Naive thymus-derived CD4-positive, alpha-beta T cell (primary cell): Measurements from ENCODE around the gene MIOX. TPM values are rescaled to one million over a fixed set of nuclear protein-coding genes. Genes with fewer than 3 reads are reported as not detected.

Experiments
- ATAC-seq: fragments of 150-1000 bp; cut with Tn5 transposase; 2 replicates; pipeline ENCODE4 v1.10.0; 2021; ENCODE audit warnings: mild to moderate bottlenecking, moderate library complexity
- CTCF ChIA-PET: fragments of 350-600 bp; sonication (Branson Sonifier 250); formaldehyde crosslinking; loops from one replicate; lab custom pipeline; 2021; ENCODE audit warnings: antibody characterized with exemption; lab: Charles Lee
- POLR2A ChIA-PET: fragments of 350-600 bp; sonication (Branson Sonifier 250); formaldehyde crosslinking; loops from one replicate; lab custom pipeline; 2021; ENCODE audit warnings: antibody characterized with exemption, inconsistent platforms; lab: Charles Lee
- DNase-seq, 9 donors: peaks; one replicate each; pipeline versions ENCODE4 v3.0.0 to v3.0.0-alpha.2; 2020 to 2022; ENCODE audit warnings: mixed read lengths in 1 of 9
- H3K27ac ChIP-seq: one replicate; pipeline ENCODE4 v1.7.0; 2013; ENCODE audit warnings: mild to moderate bottlenecking, low read depth, low read length, moderate library complexity
- H3K27me3 ChIP-seq, 2 donors: one replicate each; pipeline ENCODE4 v1.7.0; 2013; ENCODE audit warnings: low read length in 2 of 2, mild to moderate bottlenecking in 2 of 2, moderate library complexity in 2 of 2; ENCODE audit not compliant: control insufficient read depth in 2 of 2, insufficient read depth in 2 of 2
- H3K36me3 ChIP-seq, 3 experiments: 1 replicate in 2 of 3; 2 replicates in 1 of 3; pipeline ENCODE4 v1.7.0; 2013; ENCODE audit warnings: low read length in 3 of 3, mild to moderate bottlenecking in 3 of 3, moderate library complexity in 1 of 3; ENCODE audit not compliant: insufficient read depth in 3 of 3, control insufficient read depth in 2 of 3
- H3K4me1 ChIP-seq, 2 donors: one replicate each; pipeline ENCODE4 v1.7.0; 2013; ENCODE audit warnings: low read length in 2 of 2, mild to moderate bottlenecking in 2 of 2, moderate library complexity in 1 of 2; ENCODE audit not compliant: control insufficient read depth in 2 of 2, insufficient read depth in 2 of 2
- H3K4me3 ChIP-seq: 2 replicates; pipeline ENCODE4 v1.7.0; 2013; ENCODE audit warnings: mild to moderate bottlenecking, low read length
- H3K9me3 ChIP-seq, 3 experiments: 1 replicate in 2 of 3; 2 replicates in 1 of 3; pipeline ENCODE4 v1.7.0; 2013; ENCODE audit warnings: low read length in 3 of 3; ENCODE audit not compliant: control insufficient read depth in 2 of 3
- H3K27ac Mint-ChIP-seq, 9 donors: one replicate each; pipeline ENCODE4 v1.8.0; 2020 to 2022; ENCODE audit warnings: mixed read lengths in 9 of 9, mild to moderate bottlenecking in 8 of 9, moderate library complexity in 5 of 9, inconsistent platforms in 2 of 9
- H3K27me3 Mint-ChIP-seq, 5 donors: one replicate each; pipeline ENCODE4 v1.8.0; 2021 to 2022; ENCODE audit warnings: mixed read lengths in 5 of 5, mild to moderate bottlenecking in 1 of 5
- H3K36me3 Mint-ChIP-seq, 5 donors: one replicate each; pipeline ENCODE4 v1.8.0; 2020 to 2022; ENCODE audit warnings: mixed read lengths in 5 of 5, mild to moderate bottlenecking in 3 of 5, inconsistent platforms in 1 of 5
- H3K4me1 Mint-ChIP-seq, 7 donors: one replicate each; pipeline ENCODE4 v1.8.0; 2020 to 2022; ENCODE audit warnings: mixed read lengths in 7 of 7, mild to moderate bottlenecking in 3 of 7, inconsistent platforms in 1 of 7
- H3K4me3 Mint-ChIP-seq, 10 donors: one replicate each; pipeline ENCODE4 v1.8.0; 2020 to 2022; ENCODE audit warnings: mild to moderate bottlenecking in 10 of 10, mixed read lengths in 10 of 10, moderate library complexity in 6 of 10, inconsistent platforms in 2 of 10
- H3K9me3 Mint-ChIP-seq, 11 donors: one replicate each; pipeline ENCODE4 v1.8.0; 2020 to 2022; ENCODE audit warnings: mixed read lengths in 11 of 11, mild to moderate bottlenecking in 4 of 11, inconsistent platforms in 1 of 11, moderate library complexity in 1 of 11
- intact Hi-C, 2 donors: fragments of 100-400 bp; cut with micrococcal nuclease; formaldehyde crosslinking; loops; one replicate each; pipeline ENCODE4 v1.15.1; 2023
- polyA plus RNA-seq, 2 donors: library from polyadenylated mRNA; unstranded; fragments of 300-500 nt; fragmentation: Illumina TruSeq; gene quantifications; one replicate each; pipeline ENCODE4 v1.2.3, GENCODE V29; 2021
- total RNA-seq, 6 experiments: library from RNA in 5 of 6; stranded (reverse) in 5 of 6; gene quantifications; 1 replicate in 5 of 6; 2 replicates in 1 of 6; pipeline ENCODE4 v1.2.3 and lab custom pipeline; 2021 to 2026

Gene MIOX
- total and polyA plus RNA-seq, 7 experiments from 2014 or later: 0.22 TPM; not detected in 6

DNA sequence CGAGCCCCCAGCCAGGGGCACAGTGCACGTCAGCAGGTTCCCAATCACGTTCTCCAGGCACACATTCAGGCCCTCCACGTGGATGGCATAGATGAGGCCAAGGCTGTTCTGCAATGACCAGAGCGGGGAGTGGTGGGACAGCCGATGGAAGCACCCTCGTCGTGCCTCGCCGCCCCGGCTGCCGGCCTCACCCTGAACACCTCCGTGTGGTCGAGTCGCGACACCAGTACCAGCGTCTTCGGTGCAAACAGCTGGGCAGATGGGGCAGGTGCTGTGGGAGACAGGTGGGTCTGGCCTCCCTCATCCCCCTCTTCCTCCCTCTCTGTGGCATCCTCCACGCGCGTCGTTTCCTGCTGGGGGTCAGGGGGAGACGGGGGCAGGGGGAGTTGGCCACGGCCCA, 19.3 kb upstream of the MIOX start:
- ATAC-seq (no peak), DNase-seq (no peak)
- H3K9me3 Mint-ChIP-seq: no peaks in the 10 kb centered on the region
- no peak overlapping the region for H3K27ac ChIP-seq
- H3K4me1 ChIP-seq: peaks cover 37 to 42% of the 10 kb centered on the region in 2 donors
- CTCF ChIA-PET: interaction anchor here (0.9 to 1.8 kb wide), 2 partner anchors 8 to 16 kb away, joined by 3 to 6 read pairs; no protein-coding TSS in a partner anchor
- POLR2A ChIA-PET: interaction anchor here (1.9 to 2.0 kb wide), 2 partner anchors 10 to 14 kb away, joined by 6 to 8 read pairs; partner anchors contain the start of gene ADM2
- H3K4me3 ChIP-seq: no peak overlapping the region
- peaks cover 9 to 66% (median 22%) of the 10 kb centered on the region in 3 experiments for H3K36me3 ChIP-seq
- peaks cover 30 to 51% (median 46%) of the 10 kb centered on the region in 7 donors for H3K4me1 Mint-ChIP-seq
- peak overlapping the region in 2 of 10 donors; percentile 64 for H3K4me3 Mint-ChIP-seq
- no peaks in the 10 kb centered on the region for H3K27me3 Mint-ChIP-seq
- intact Hi-C loops: no loop called here
- no peaks in the 10 kb centered on the region for H3K9me3 ChIP-seq
- H3K27ac Mint-ChIP-seq: peak overlapping the region in 7 of 9 donors; percentile 51 to 91 (median 83)
- no peaks in the 10 kb centered on the region for H3K27me3 ChIP-seq
- H3K36me3 Mint-ChIP-seq: peaks cover 0 to 16% (median 7%) of the 10 kb centered on the region in 5 donors

DNA sequence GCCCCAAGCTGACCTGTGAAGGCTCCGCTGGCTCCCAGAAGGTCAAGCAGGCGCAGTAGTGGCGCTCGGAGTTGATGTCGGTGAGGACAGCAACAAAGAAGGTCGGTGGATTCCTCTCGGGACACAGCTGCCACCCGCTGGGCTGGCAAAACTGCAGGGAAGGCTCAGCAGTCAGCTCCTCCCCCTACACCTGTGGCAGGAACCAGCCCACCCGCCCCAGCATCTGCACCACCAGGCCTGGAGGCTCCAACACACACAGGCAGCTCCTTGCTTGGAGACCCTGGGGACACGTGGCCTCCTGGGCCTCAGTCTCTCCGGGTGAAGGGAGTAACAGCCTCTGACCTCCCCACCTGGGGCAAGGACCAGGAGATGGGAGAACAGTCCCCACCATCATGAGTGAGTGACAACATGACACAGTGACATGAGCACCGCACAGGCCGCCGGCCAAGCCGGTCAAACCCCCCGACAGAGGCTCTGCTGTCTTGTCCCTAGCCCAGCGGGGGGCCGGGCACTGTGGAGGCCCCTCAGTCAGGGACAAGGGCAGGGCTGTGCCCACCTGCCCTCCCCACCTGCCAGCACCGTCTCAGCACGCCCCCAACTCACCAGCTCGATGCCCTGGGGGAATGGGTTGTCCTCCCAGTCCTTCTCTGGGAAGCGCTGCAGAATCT, 18.8 kb upstream of the MIOX start:
- ChIA-PET POLR2A (interaction anchor here (1.3 to 3.6 kb wide), 7 partner anchors 10 to 153 kb away, joined by 4 to 19 read pairs (median 7); partner anchors contain the start of genes ADM2 and SCO2), CTCF (interaction anchor here (0.8 to 4.0 kb wide), 6 partner anchors 8 to 152 kb away, joined by 3 to 18 read pairs (median 4); partner anchors contain the start of gene SCO2)
- H3K36me3 Mint-ChIP-seq: peaks cover 0 to 15% (median 7%) of the 10 kb centered on the region in 5 donors
- Histone ChIP-seq H3K4me1 (peaks cover 43 to 48% of the 10 kb centered on the region in 2 donors), H3K4me3 (no peak overlapping the region), H3K9me3 (no peaks in the 10 kb centered on the region), H3K27ac (peak overlapping the region; percentile 90), H3K27me3 (no peaks in the 10 kb centered on the region), H3K36me3 (peaks cover 9 to 60% (median 22%) of the 10 kb centered on the region in 3 experiments)
- no peaks in the 10 kb centered on the region for H3K9me3 Mint-ChIP-seq
- no peaks in the 10 kb centered on the region for H3K27me3 Mint-ChIP-seq
- H3K4me1 Mint-ChIP-seq: peaks cover 33 to 55% (median 51%) of the 10 kb centered on the region in 7 donors
- no peak for ATAC-seq
- H3K27ac Mint-ChIP-seq: peak overlapping the region; percentile 88 to 99 (median 93)
- no peak for DNase-seq
- intact Hi-C loops: no loop called here
- peak overlapping the region in 2 of 10 donors; percentile 98 to 100 for H3K4me3 Mint-ChIP-seq

DNA sequence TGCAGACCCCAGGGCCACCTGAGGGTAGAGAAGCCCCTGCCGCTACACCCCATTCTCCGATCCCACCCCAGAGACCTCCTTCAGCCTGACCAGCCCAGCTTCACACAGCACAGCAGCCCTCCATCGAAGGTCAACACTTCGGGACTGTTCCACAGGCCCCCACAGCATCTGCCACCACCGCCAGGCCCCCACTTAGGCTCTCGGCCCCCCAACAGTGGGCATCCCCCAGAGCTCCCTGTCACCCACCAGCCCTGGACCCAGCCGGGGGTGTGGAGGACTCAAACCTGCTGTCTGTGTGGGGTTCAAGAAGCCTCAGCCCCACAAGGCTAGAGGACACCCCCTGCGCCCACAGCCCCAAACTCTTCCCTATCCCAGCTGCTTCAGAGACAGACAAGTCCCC, 18.0 kb upstream of the MIOX start:
- DNase-seq (no peak), ATAC-seq (no peak)
- ChIA-PET POLR2A (interaction anchor here (1.3 to 3.6 kb wide), 8 partner anchors 9 to 153 kb away, joined by 4 to 19 read pairs (median 7); partner anchors contain the start of genes ADM2, LMF2, NCAPH2 and SCO2), CTCF (interaction anchor here (0.8 to 4.0 kb wide), 5 partner anchors 9 to 152 kb away, joined by 3 to 18 read pairs (median 4); partner anchors contain the start of gene SCO2)
- Histone ChIP-seq H3K27me3 (no peaks in the 10 kb centered on the region), H3K9me3 (no peaks in the 10 kb centered on the region), H3K27ac (peak overlapping the region; percentile 90), H3K36me3 (peaks cover 4 to 53% (median 19%) of the 10 kb centered on the region in 3 experiments), H3K4me3 (peak overlapping the region; percentile 54), H3K4me1 (peaks cover 50 to 55% of the 10 kb centered on the region in 2 donors)
- peaks cover 39 to 62% (median 56%) of the 10 kb centered on the region in 7 donors for H3K4me1 Mint-ChIP-seq
- H3K27ac Mint-ChIP-seq: peak overlapping the region; percentile 88 to 99 (median 93)
- no peaks in the 10 kb centered on the region for H3K9me3 Mint-ChIP-seq
- intact Hi-C loops: loop anchor here in 1 of 2 donors (1.0 kb wide), 2 partner anchors 40 to 152 kb away; partner anchors contain the start of gene NCAPH2
- H3K36me3 Mint-ChIP-seq: peaks cover 0 to 17% (median 9%) of the 10 kb centered on the region in 5 donors
- no peaks in the 10 kb centered on the region for H3K27me3 Mint-ChIP-seq
- H3K4me3 Mint-ChIP-seq: peak overlapping the region in 9 of 10 donors; percentile 4 to 100 (median 94)

DNA sequence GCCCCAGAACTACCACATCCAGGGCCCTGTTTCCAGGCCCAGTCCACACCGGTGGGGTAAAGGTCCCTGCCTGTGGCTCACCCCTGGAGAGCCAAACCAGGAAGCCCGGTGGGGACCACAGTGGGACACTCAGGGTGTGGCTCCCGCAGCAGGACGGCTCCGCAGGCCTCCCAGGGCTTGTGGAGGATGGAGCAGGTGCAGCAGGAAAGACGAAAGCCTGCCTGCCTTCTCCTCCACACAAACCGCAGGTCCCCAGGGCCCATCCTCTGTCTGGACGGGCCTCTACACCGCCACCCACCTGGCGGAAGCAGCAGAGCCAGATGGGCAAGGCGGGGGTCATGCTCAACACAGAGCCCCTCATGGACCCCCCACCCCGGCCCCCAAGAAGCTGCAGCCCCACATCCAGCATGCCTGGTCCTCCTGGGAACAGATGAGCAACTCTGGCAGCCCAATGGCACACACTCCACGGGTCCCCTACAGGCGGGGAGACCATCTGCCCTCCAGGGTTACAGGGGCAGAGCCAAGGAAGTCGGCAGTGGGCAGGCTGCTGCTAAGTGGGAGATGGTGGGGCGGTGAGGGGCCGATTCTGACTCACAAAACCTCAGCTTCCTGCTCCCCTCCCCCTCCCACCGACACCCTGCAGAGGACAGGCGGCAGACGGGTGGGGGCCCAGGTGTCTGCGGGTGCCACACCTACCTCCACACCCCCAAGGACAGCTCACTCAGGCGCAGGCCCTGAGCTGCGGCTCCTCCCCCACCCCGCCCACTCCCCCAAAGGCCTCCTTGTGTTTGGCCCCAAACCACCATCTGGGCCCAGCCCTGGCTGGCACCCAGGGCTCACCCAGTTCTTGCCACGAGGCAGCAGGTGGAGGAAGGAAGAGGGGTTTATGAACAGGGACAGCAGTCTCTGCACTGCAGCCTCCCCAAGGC, 17.0 kb upstream of the MIOX start:
- Mint-ChIP-seq H3K27ac (peak overlapping the region; percentile 88 to 99 (median 93)), H3K9me3 (no peaks in the 10 kb centered on the region), H3K4me1 (peaks cover 45 to 69% (median 61%) of the 10 kb centered on the region in 7 donors), H3K36me3 (peaks cover 0 to 15% (median 7%) of the 10 kb centered on the region in 5 donors), H3K4me3 (peak overlapping the region; percentile 76 to 100 (median 90)), H3K27me3 (no peaks in the 10 kb centered on the region)
- DNase-seq (peak; percentile 77 to 96 (median 92)), ATAC-seq (peak; percentile 95)
- peak overlapping the region; percentile 90 for H3K27ac ChIP-seq
- H3K9me3 ChIP-seq: no peaks in the 10 kb centered on the region
- H3K27me3 ChIP-seq: no peaks in the 10 kb centered on the region
- H3K4me3 ChIP-seq: peak overlapping the region; percentile 65
- H3K4me1 ChIP-seq: peaks cover 53 to 57% of the 10 kb centered on the region in 2 donors
- ChIA-PET CTCF (interaction anchor here (0.6 to 4.0 kb wide), 8 partner anchors 10 to 321 kb away, joined by 3 to 18 read pairs (median 5); partner anchors contain the start of genes LMF2, NCAPH2 and SCO2), POLR2A (interaction anchor here (0.6 to 3.6 kb wide), 24 partner anchors 8 to 218 kb away, joined by 3 to 19 read pairs (median 5); partner anchors contain the start of genes ADM2, LMF2, NCAPH2 and SCO2)
- intact Hi-C loops: loop anchor here (1.0 to 10.0 kb wide), 14 partner anchors 12 to 195 kb away; partner anchors contain the start of genes PPP6R2 (in 2 of the 2), SCO2 (in 2 of the 2), ADM2 (in 1 of the 2) and LMF2 (in 1 of the 2)
- peaks cover 0 to 43% (median 9%) of the 10 kb centered on the region in 3 experiments for H3K36me3 ChIP-seq

DNA sequence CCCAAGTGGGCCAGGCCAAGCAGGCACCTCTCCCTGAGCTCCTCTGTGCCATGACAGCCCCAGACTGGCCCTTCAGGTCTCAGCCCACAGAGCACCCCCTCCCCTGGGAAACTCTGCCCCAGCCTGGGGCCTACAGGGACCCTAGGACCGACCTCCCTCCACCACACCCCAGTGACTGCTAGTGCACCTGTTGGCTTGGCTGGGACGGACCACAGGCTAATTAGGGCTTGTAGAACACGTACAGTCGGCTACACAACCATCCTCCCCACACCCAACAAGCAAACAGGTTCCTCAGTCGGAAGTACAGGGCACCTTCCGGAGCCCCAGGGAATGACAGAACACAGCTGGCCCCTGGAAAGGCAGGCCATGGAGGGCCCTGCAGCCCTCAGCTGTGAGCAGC, 16.2 kb upstream of the MIOX start:
- ChIA-PET CTCF (interaction anchor here (0.5 to 4.0 kb wide), 7 partner anchors 10 to 151 kb away, joined by 3 to 18 read pairs (median 6); partner anchors contain the start of genes LMF2, NCAPH2 and SCO2), POLR2A (interaction anchor here (0.7 to 3.6 kb wide), 18 partner anchors 10 to 218 kb away, joined by 3 to 19 read pairs (median 5); partner anchors contain the start of genes ADM2, LMF2, NCAPH2 and SCO2)
- peak overlapping the region; percentile 88 to 99 (median 93) for H3K27ac Mint-ChIP-seq
- H3K4me1 Mint-ChIP-seq: peaks cover 45 to 71% (median 65%) of the 10 kb centered on the region in 7 donors
- intact Hi-C loops: loop anchor here (1.0 to 10.0 kb wide), 12 partner anchors 11 to 196 kb away; partner anchors contain the start of genes PPP6R2 (in 2 of the 2), SCO2 (in 2 of the 2), ADM2 (in 1 of the 2) and LMF2 (in 1 of the 2)
- Histone ChIP-seq H3K4me3 (peak overlapping the region; percentile 65), H3K27ac (peak overlapping the region; percentile 90), H3K36me3 (peaks cover 0 to 37% (median 4%) of the 10 kb centered on the region in 3 experiments), H3K9me3 (no peaks in the 10 kb centered on the region), H3K27me3 (no peaks in the 10 kb centered on the region), H3K4me1 (peaks cover 53 to 60% of the 10 kb centered on the region in 2 donors)
- H3K27me3 Mint-ChIP-seq: no peaks in the 10 kb centered on the region
- peak overlapping the region; percentile 76 to 100 (median 90) for H3K4me3 Mint-ChIP-seq
- no peak for ATAC-seq
- no peak for DNase-seq
- peaks cover 0 to 15% (median 7%) of the 10 kb centered on the region in 5 donors for H3K36me3 Mint-ChIP-seq
- H3K9me3 Mint-ChIP-seq: no peaks in the 10 kb centered on the region
